ENCODE data around the gene ZBTB45. TPM values are rescaled to one million over a fixed set of nuclear protein-coding genes. Genes with fewer than 3 reads are reported as not detected.

The ZBTB45 gene
- total RNA-seq, 1 donor = 6.9 TPM

DNA sequence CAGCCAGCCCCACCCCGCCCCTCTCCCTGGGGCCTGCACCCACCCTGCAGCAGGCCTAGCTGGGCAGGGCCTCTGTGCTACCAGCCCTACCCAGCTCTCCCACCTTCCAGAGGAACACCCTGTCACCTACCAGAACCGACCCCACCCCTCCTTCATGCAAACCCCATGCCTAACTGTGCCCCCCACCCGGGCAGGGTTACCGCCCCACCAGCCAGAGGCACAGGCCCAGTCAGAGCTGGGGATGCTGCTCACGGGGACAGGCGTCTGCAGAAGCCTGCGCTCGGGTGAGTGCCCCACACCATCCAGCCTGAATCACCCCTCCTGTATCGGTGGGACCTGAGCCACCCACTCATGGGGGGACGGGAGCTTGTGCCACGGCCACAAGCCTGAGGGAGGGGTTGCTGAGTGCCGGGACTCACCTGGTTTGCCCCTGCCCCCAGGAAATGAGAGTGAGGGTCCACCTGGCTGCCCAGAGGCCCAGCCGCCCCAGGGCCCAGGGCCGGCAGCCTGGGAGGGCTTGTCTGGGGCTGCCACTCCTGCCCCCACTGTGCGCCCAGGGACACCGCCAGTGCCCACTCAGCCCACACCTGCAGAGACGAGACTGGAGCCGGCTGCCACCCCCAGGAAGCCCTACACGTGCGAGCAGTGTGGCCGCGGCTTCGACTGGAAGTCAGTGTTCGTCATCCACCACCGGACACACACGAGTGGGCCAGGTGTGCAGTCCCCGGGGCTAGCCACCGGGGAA, 39.7 kb downstream of the ZBTB45 start:
- H3K4me3 ChIP-seq (ENCODE audit: insufficient read depth, low read length) = no peak overlapping the region
- H3K9me3 ChIP-seq (ENCODE audit: low read depth, low read length) = no peaks in the 10 kb centered on the region
- H3K27me3 ChIP-seq (ENCODE audit: insufficient read depth, low read length) = no peaks in the 10 kb centered on the region
- H4K20me1 ChIP-seq (ENCODE audit: insufficient read depth, low read length) = no peaks in the 10 kb centered on the region
- TF ChIP-seq CTCF (IDR thresholded peaks at IDR 0.05; ENCODE audit: extremely low read depth, low read depth, low read length) = no peak
- no peaks in the 10 kb centered on the region for H3K79me2 ChIP-seq (ENCODE audit: insufficient read depth, low read length)
- H2AFZ ChIP-seq (ENCODE audit: low read length) = no peak overlapping the region
- no peak overlapping the region for H3K4me2 ChIP-seq (ENCODE audit: insufficient read depth, low read length)
- H3K27ac ChIP-seq (ENCODE audit: low read depth, low read length) = no peak overlapping the region
- peak; percentile 58 for DNase-seq (ENCODE audit: insufficient read length, low spot score, missing footprints)
- peaks cover 9% of the 10 kb centered on the region for H3K4me1 ChIP-seq (ENCODE audit: insufficient read depth, low read length)
- no peaks in the 10 kb centered on the region for H3K36me3 ChIP-seq (ENCODE audit: insufficient read depth, low read length)

- H3K4me1 ChIP-seq (ENCODE audit: insufficient read depth, low read length) = peaks cover 15% of the 10 kb centered on the region
- no peaks in the 10 kb centered on the region for H4K20me1 ChIP-seq (ENCODE audit: insufficient read depth, low read length)
- no peaks in the 10 kb centered on the region for H3K9me3 ChIP-seq (ENCODE audit: low read depth, low read length)
- H3K27me3 ChIP-seq (ENCODE audit: insufficient read depth, low read length) = no peaks in the 10 kb centered on the region
- no peak for TF ChIP-seq CTCF (IDR thresholded peaks at IDR 0.05; ENCODE audit: extremely low read depth, low read depth, low read length)
- no peak overlapping the region for H3K4me2 ChIP-seq (ENCODE audit: insufficient read depth, low read length)
- peak; percentile 64 for DNase-seq (ENCODE audit: insufficient read length, low spot score, missing footprints)
- H3K79me2 ChIP-seq (ENCODE audit: insufficient read depth, low read length) = no peaks in the 10 kb centered on the region
- no peak overlapping the region for H3K4me3 ChIP-seq (ENCODE audit: insufficient read depth, low read length)
- no peak overlapping the region for H2AFZ ChIP-seq (ENCODE audit: low read length)
- no peak overlapping the region for H3K27ac ChIP-seq (ENCODE audit: low read depth, low read length)
- H3K36me3 ChIP-seq (ENCODE audit: insufficient read depth, low read length) = no peaks in the 10 kb centered on the region
Measured at GRCh38 chr19:58479303-58479702, 40.3 kb downstream of the ZBTB45 start.

DNA sequence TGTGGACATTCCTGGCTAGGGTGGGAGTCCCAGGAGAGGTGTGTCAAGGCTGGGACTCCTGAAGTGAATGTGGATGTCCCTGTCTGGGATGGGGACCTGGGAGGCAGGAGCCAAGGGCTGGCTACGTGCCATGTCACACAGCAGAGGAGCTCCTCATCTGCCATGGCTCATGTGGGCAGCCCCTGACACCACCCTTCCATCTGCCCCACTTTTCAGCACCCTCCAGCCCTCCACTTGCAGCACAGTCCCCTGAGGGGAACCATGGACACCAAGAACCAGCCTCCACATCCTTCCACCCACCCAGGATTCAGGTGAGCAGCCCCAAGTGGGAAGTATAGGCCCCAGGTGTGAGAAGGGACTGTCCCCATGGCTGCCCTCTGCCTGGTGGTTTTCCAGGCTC, 41.7 kb downstream of the ZBTB45 start:
- Histone ChIP-seq H3K4me2 (ENCODE audit: insufficient read depth, low read length) (no peak overlapping the region), H3K27me3 (ENCODE audit: insufficient read depth, low read length) (no peaks in the 10 kb centered on the region), H3K9me3 (ENCODE audit: low read depth, low read length) (no peaks in the 10 kb centered on the region), H3K27ac (ENCODE audit: low read depth, low read length) (no peak overlapping the region), H3K4me1 (ENCODE audit: insufficient read depth, low read length) (peaks cover 18% of the 10 kb centered on the region), H4K20me1 (ENCODE audit: insufficient read depth, low read length) (no peaks in the 10 kb centered on the region), H3K79me2 (ENCODE audit: insufficient read depth, low read length) (no peaks in the 10 kb centered on the region), H3K36me3 (ENCODE audit: insufficient read depth, low read length) (peaks cover 2% of the 10 kb centered on the region), H3K4me3 (ENCODE audit: insufficient read depth, low read length) (no peak overlapping the region), H2AFZ (ENCODE audit: low read length) (no peak overlapping the region)
- DNase-seq (ENCODE audit: insufficient read length, low spot score, missing footprints) = no peak
- no peak for TF ChIP-seq CTCF (IDR thresholded peaks at IDR 0.05; ENCODE audit: extremely low read depth, low read depth, low read length)

GRCh38 chr19:58477130-58477529, 42.5 kb downstream of the ZBTB45 start:
- Histone ChIP-seq H3K27me3 (ENCODE audit: insufficient read depth, low read length) (no peaks in the 10 kb centered on the region), H3K79me2 (ENCODE audit: insufficient read depth, low read length) (no peaks in the 10 kb centered on the region), H3K4me1 (ENCODE audit: insufficient read depth, low read length) (peaks cover 18% of the 10 kb centered on the region), H3K9me3 (ENCODE audit: low read depth, low read length) (no peaks in the 10 kb centered on the region), H3K27ac (ENCODE audit: low read depth, low read length) (peak overlapping the region; percentile 96), H2AFZ (ENCODE audit: low read length) (peak overlapping the region; percentile 85), H3K36me3 (ENCODE audit: insufficient read depth, low read length) (peaks cover 10% of the 10 kb centered on the region), H4K20me1 (ENCODE audit: insufficient read depth, low read length) (peaks cover 2% of the 10 kb centered on the region), H3K4me2 (ENCODE audit: insufficient read depth, low read length) (peak overlapping the region; percentile 95), H3K4me3 (ENCODE audit: insufficient read depth, low read length) (peak overlapping the region; percentile 80)
- no peak for DNase-seq (ENCODE audit: insufficient read length, low spot score, missing footprints)
- TF ChIP-seq CTCF (IDR thresholded peaks at IDR 0.05; ENCODE audit: extremely low read depth, low read depth, low read length) = no peak
